T47D (cell line): Measurements from ENCODE around the gene MAGEL2.

Experiments
- DNase-seq, 2 experiments: peaks; one replicate each; pipeline versions ENCODE4 v3.0.0 to v3.0.0-alpha.2; 2011 to 2012; ENCODE audit warnings: low read depth in 1 of 2, low spot score in 1 of 2
- JUND ChIP-seq: IDR thresholded peaks from 2 replicates; pipeline ENCODE4 v1.6.1; 2012; ENCODE audit warnings: low read depth
- in situ Hi-C: cut with HindIII; loops from 2 replicates; pipeline ENCODE4 v1.10.0; 2016; ENCODE audit warnings: low sequenced_read_pairs, low pct_unique_long_range_greater_than_20kb

The MAGEL2 gene

DNA sequence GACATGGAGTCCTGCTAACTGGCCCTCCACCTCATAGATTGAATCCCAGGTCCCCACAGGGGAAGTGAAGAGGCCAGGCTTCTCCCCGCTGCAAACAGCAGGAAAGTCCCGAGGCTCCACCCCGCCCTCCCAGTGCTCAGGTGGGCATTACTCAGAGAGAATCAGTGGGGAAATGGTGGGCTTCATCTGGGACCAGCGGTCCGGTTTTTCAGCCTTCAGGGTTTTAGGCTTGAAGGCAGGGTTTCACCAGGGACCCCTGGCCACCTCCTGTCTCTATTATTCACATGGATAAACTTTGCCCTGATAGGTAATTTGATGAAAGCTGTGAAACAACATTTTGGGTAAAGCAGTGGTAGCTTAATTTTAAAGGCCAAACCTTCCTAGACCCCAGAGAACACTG lies 50.9 kb downstream of the MAGEL2 start:
- no peak for TF ChIP-seq JUND
- no peak for DNase-seq
- in situ Hi-C loops, result no loop called here

DNA sequence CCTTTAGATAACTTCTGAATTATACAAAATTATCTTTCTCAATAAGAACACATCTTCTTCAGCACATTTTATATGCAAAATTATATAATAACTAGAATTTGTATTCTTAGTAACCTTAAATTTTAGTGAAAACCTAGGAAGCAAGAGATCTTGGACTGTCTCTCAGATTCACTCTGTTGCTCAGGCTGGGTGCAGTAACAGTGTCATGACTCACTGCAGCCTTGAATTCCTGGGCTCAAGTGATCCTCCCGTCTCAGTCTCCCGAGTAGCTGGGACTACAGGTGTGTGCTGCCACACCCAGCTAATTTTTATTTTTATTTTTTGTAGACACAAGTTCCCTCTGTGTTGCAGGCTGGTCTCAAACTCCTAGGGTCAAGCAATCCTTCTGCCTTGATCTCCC lies 52.3 kb downstream of the MAGEL2 start:
- in situ Hi-C loops, result no loop called here

DNA sequence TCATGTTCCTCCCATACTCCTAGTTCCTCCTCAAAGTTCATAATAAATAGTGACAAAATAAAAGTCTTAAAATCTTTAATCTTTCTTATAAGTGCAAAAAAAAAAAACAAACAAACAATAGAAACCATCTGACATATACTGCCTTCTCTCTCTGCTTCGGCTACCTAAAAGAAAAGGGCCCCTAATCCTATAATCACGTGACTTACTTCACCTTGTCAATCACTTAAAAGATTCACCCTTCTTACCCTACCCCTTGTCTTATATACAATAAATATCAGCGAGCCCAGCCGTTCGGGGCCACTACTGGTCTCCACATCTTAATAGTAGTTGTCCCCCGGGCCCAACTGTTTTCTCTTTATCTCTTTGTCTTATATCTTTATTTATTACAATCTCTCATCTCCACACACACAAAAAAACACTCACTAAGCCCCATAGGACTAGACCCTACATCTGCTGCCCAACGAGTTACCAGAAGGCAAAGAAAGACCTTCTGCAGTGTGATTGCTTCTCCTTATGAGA lies 53.4 kb downstream of the MAGEL2 start:
- DNase-seq, result no peak
- no peak for TF ChIP-seq JUND
- in situ Hi-C loops, result no loop called here

More for the DNA sequence above, 52.3 kb downstream of the MAGEL2 start:
- DNase-seq, result no peak
- TF ChIP-seq JUND, result no peak
